HepG2 (cell line): ENCODE measurements around the gene NRSN2. TPM values are rescaled to one million over a fixed set of nuclear protein-coding genes. Genes with fewer than 3 reads are reported as not detected.

Experiments
- CBX5 ChIP-seq: sonication (generic); formaldehyde crosslinking; IDR thresholded peaks from 2 replicates; pipeline ENCODE4 v1.4.0; 2020; ENCODE audit warnings: missing genetic modification reagents, borderline replicate concordance
- KLF6 ChIP-seq: IDR thresholded peaks from 2 replicates; pipeline ENCODE4 v1.8.0; 2016; ENCODE audit warnings: missing biosample characterization, missing genetic modification reagents
- MATR3 ChIP-seq: sonication (generic); formaldehyde crosslinking; IDR thresholded peaks from 2 replicates; pipeline ENCODE4 v1.4.0; 2020; ENCODE audit warnings: missing genetic modification reagents
- MTA3 ChIP-seq: sonication (generic); formaldehyde crosslinking; IDR thresholded peaks from 2 replicates; pipeline ENCODE4 v1.4.0; 2020; ENCODE audit warnings: missing genetic modification reagents
- MYC ChIP-seq: sonication (generic); formaldehyde crosslinking; IDR thresholded peaks from 2 replicates; pipeline ENCODE4 v1.9.0; 2021; ENCODE audit warnings: missing genetic modification reagents, borderline replicate concordance
- RFX5 ChIP-seq: IDR thresholded peaks from 2 replicates; pipeline ENCODE4 v1.6.1; 2011; ENCODE audit warnings: low read depth, low read length, improper control_type of control experiment
- SRSF4 ChIP-seq: fragments of 200-400 bp; formaldehyde crosslinking; IDR thresholded peaks from one replicate; pipeline ENCODE4 v1.6.1; 2018; ENCODE audit warnings: mild to moderate bottlenecking, low read depth, low read length, moderate library complexity; ENCODE audit not compliant: poor library complexity, severe bottlenecking
- TBP ChIP-seq: sonication (generic); formaldehyde crosslinking; IDR thresholded peaks from 2 replicates; pipeline ENCODE4 v1.5.0; 2020; ENCODE audit warnings: missing genetic modification reagents
- TCF7L2 ChIP-seq: IDR thresholded peaks from 2 replicates; pipeline ENCODE4 v1.6.1; 2011; ENCODE audit warnings: mild to moderate bottlenecking, low read depth, low read length, moderate library complexity
- TIGD3 ChIP-seq: sonication (generic); formaldehyde crosslinking; IDR thresholded peaks from 2 replicates; pipeline ENCODE4 v1.5.1; 2020; ENCODE audit warnings: mild to moderate bottlenecking, missing genetic modification reagents, borderline replicate concordance
- TP53 ChIP-seq: sonication (generic); formaldehyde crosslinking; conservative IDR thresholded peaks from 2 replicates; pipeline ENCODE4 v1.4.0; 2020; ENCODE audit warnings: missing genetic modification reagents
- YEATS2 ChIP-seq: sonication (generic); formaldehyde crosslinking; IDR thresholded peaks from 2 replicates; pipeline ENCODE4 v1.4.0; 2020; ENCODE audit warnings: missing genetic modification reagents, borderline replicate concordance
- ZBTB1 ChIP-seq: sonication (generic); formaldehyde crosslinking; IDR thresholded peaks from 2 replicates; pipeline ENCODE4 v1.4.0; 2020; ENCODE audit warnings: missing genetic modification reagents, borderline replicate concordance
- ZFX ChIP-seq: sonication (generic); formaldehyde crosslinking; IDR thresholded peaks from 2 replicates; pipeline ENCODE4 v1.4.0; 2020; ENCODE audit warnings: mild to moderate bottlenecking, low read depth, missing genetic modification reagents, moderate library complexity
- ZNF547 ChIP-seq: sonication (generic); formaldehyde crosslinking; IDR thresholded peaks from 2 replicates; pipeline ENCODE4 v1.5.1; 2020; ENCODE audit warnings: mild to moderate bottlenecking, missing genetic modification reagents
- ZNF552 ChIP-seq: sonication (generic); formaldehyde crosslinking; IDR thresholded peaks from 2 replicates; pipeline ENCODE4 v1.9.0; 2022; ENCODE audit warnings: missing genetic modification reagents, mild to moderate bottlenecking, borderline replicate concordance
- ZNF580 ChIP-seq: IDR thresholded peaks from 2 replicates; pipeline ENCODE4 v1.6.1; 2016; ENCODE audit warnings: low read depth, borderline replicate concordance
- ZNF672 ChIP-seq: sonication (generic); formaldehyde crosslinking; IDR thresholded peaks from 2 replicates; pipeline ENCODE4 v1.8.1; 2022; ENCODE audit warnings: missing genetic modification reagents
- ZNF776 ChIP-seq: sonication (generic); formaldehyde crosslinking; IDR thresholded peaks from 2 replicates; pipeline ENCODE4 v1.4.0; 2020; ENCODE audit warnings: mild to moderate bottlenecking, missing genetic modification reagents
- ZSCAN12 ChIP-seq: sonication (generic); formaldehyde crosslinking; IDR thresholded peaks from 2 replicates; pipeline ENCODE4 v1.9.0; 2021; ENCODE audit warnings: mild to moderate bottlenecking, missing genetic modification reagents
- polyA plus RNA-seq, 8 experiments: library from polyadenylated mRNA; depleted of rRNA in 3 of 8; stranded (reverse) in 7 of 8; unstranded in 1 of 8; fragments of >200 nt; fragmentation: Illumina TruSeq in 4 of 8; extraction: Trizol in 4 of 8; gene quantifications; 2 replicates each; pipeline versions ENCODE4 v1.2.1 to v1.2.3, GENCODE V29; 2011 to 2016; ENCODE audit warnings: low read depth in 4 of 8, missing spikeins in 1 of 8, mixed read lengths in 1 of 8; ENCODE audit not compliant: insufficient read depth in 1 of 8
- total RNA-seq, 5 experiments: library from RNA; depleted of rRNA; stranded (reverse); fragments of >200 nt; fragmentation: Illumina TruSeq; extraction: Trizol; gene quantifications; 2 replicates each; pipeline ENCODE4 v1.2.3, GENCODE V29; 2016; ENCODE audit warnings: low read depth in 1 of 5
- TF ChIP-seq, protein P1 (sequence below), 2 experiments: sonication (generic) in 1 of 2; formaldehyde crosslinking in 1 of 2; IDR thresholded peaks; 2 replicates each; pipeline versions ENCODE4 v1.4.0 to v1.6.1; 2016 to 2020; ENCODE audit warnings: borderline replicate concordance in 1 of 2, low read depth in 1 of 2, mild to moderate bottlenecking in 1 of 2, missing genetic modification reagents in 1 of 2
- TF ChIP-seq, protein P2 (sequence below): IDR thresholded peaks from 2 replicates; pipeline ENCODE4 v1.6.1; 2016; ENCODE audit warnings: missing biosample characterization, missing genetic modification reagents, low read depth

NRSN2 gene
- total and polyA plus RNA-seq, 2 of the 13 experiments (the other 11 are each of a cell fraction or from before 2014, with no cell fraction given) = 32.3 to 49.4 TPM

DNA sequence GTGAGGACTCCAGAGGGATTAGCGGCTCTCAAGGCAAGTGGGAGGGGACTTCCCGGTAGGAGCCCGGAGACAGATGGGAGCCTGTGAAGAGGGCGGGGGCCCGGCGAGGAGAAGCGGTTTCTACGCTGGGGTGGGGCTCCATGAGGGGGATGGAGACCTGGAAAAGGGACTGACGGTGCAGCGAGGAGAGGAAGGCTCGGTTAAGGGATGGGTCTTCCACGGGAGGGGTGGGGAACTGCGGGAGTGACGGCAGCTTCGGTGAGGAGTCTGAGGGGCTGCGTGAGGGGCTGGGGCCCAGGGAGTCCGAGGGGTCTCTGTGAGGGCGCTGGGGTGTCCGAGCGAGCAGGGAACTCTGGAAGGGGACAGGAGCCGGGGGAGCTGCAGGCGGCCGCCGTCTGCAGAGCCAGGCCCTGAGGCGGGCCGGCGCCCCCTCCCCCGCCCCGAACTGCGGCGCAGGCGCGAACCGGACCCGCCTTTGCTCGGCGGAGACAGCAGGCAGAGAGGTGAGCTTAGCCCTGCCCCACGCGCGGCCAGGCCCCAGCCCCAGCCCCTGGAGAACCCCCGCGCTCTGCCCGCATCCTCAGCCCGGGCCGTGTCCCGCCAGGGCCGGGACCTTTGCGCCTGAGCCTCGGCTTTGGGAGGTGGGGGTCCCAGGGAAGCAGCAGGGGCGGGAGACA, at the start of gene NRSN2 (continued):
- TF ChIP-seq, protein P1, sequence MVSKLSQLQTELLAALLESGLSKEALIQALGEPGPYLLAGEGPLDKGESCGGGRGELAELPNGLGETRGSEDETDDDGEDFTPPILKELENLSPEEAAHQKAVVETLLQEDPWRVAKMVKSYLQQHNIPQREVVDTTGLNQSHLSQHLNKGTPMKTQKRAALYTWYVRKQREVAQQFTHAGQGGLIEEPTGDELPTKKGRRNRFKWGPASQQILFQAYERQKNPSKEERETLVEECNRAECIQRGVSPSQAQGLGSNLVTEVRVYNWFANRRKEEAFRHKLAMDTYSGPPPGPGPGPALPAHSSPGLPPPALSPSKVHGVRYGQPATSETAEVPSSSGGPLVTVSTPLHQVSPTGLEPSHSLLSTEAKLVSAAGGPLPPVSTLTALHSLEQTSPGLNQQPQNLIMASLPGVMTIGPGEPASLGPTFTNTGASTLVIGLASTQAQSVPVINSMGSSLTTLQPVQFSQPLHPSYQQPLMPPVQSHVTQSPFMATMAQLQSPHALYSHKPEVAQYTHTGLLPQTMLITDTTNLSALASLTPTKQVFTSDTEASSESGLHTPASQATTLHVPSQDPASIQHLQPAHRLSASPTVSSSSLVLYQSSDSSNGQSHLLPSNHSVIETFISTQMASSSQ (IDR thresholded peaks at IDR 0.05; ENCODE audit: low read depth) = 0 out of 2 replicates have a peak, but pooled peaks have one; percentile 24
- TF ChIP-seq, protein P1 (CRISPR knock-in tag; IDR thresholded peaks at IDR 0.05; ENCODE audit: borderline replicate concordance) = peak; percentile 48; the same call in 1 of the 2 replicates
- TF ChIP-seq MYC (CRISPR knock-in tag) (peak; percentile 62), ZNF776 (CRISPR knock-in tag) (peak; percentile 63), ZSCAN12 (CRISPR knock-in tag) (peak; percentile 85; the same call in 1 of the 2 replicates), ZNF580 (CRISPR knock-in tag) (no peak; the same call in 1 of the 2 replicates), TIGD3 (no peak), RFX5 (no peak), KLF6 (CRISPR knock-in tag) (0 out of 2 replicates have a peak, but pooled peaks have one; percentile 16), MATR3 (CRISPR knock-in tag) (no peak), MTA3 (CRISPR knock-in tag) (0 out of 2 replicates have a peak, but pooled peaks have one; percentile 82), ZNF547 (no peak), ZNF552 (no peak), ZNF672 (CRISPR knock-in tag) (no peak), YEATS2 (CRISPR knock-in tag) (peak; percentile 46; the same call in 1 of the 2 replicates), ZFX (CRISPR knock-in tag) (peak; percentile 74), SRSF4 (no peak), TBP (CRISPR knock-in tag) (no peak), TCF7L2 (no peak), CBX5 (0 out of 2 replicates have a peak, but pooled peaks have one; percentile 13), ZBTB1 (CRISPR knock-in tag) (0 out of 2 replicates have a peak, but pooled peaks have one; percentile 36), TP53 (0 out of 2 replicates have a peak, but pooled peaks have one; percentile 13)
- TF ChIP-seq, protein P2, sequence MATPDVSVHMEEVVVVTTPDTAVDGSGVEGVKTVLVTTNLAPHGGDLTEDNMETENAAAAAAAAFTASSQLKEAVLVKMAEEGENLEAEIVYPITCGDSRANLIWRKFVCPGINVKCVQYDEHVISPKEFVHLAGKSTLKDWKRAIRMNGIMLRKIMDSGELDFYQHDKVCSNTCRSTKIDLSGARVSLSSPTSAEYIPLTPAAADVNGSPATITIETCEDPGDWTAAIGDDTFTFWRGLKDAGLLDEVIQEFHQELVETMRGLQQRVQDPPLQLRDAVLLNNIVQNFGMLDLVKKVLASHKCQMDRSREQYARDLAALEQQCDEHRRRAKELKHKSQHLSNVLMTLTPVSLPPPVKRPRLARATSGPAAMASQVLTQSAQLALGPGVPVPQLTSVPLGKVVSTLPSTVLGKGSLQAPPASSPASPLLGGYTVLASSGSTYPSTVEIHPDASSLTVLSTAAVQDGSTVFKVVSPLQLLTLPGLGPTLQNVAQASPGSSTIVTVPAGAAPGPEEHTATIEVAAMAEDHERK = no peak
